Neuron (in vitro differentiated cells): ENCODE measurements around the gene AP2M1.

Experiments
- H2AFZ ChIP-seq: one replicate; pipeline ENCODE4 v1.6.1; 2013; ENCODE audit warnings: low read depth, mild to moderate bottlenecking, inconsistent platforms, low read length, moderate library complexity
- H3K27me3 ChIP-seq: one replicate; pipeline ENCODE4 v1.6.1; 2013; ENCODE audit warnings: low read length; ENCODE audit not compliant: insufficient read depth
- H3K36me3 ChIP-seq: one replicate; pipeline ENCODE4 v1.6.1; 2013; ENCODE audit warnings: low read length; ENCODE audit not compliant: insufficient read depth
- H3K4me1 ChIP-seq: one replicate; pipeline ENCODE4 v1.6.1; 2013; ENCODE audit warnings: low read length; ENCODE audit not compliant: insufficient read depth
- H3K4me3 ChIP-seq: 2 replicates; pipeline ENCODE4 v1.5.1; 2013; ENCODE audit warnings: mild to moderate bottlenecking, low read length, moderate library complexity
- H3K9me3 ChIP-seq: one replicate; pipeline ENCODE4 v1.6.1; 2013; ENCODE audit warnings: low read length

AP2M1 gene

GRCh38 chr3:184176377-184177330, 2.0 kb downstream of the AP2M1 start:
- H3K27me3 ChIP-seq = no peaks in the 10 kb centered on the region
- H3K9me3 ChIP-seq = no peaks in the 10 kb centered on the region
- peaks cover 48% of the 10 kb centered on the region for H3K36me3 ChIP-seq
- H3K4me1 ChIP-seq = peaks cover 26% of the 10 kb centered on the region
- H3K4me3 ChIP-seq = peak overlapping the region; percentile 89
- no peak overlapping the region for H2AFZ ChIP-seq

GRCh38 chr3:184177331-184177731, 2.7 kb downstream of the AP2M1 start:
- Histone ChIP-seq H2AFZ (no peak overlapping the region), H3K4me3 (no peak overlapping the region), H3K4me1 (peaks cover 26% of the 10 kb centered on the region), H3K9me3 (no peaks in the 10 kb centered on the region), H3K36me3 (peaks cover 50% of the 10 kb centered on the region), H3K27me3 (no peaks in the 10 kb centered on the region)

- Histone ChIP-seq H3K9me3 (no peaks in the 10 kb centered on the region), H3K4me3 (no peak overlapping the region), H3K4me1 (peaks cover 26% of the 10 kb centered on the region), H3K36me3 (peaks cover 55% of the 10 kb centered on the region), H3K27me3 (no peaks in the 10 kb centered on the region), H2AFZ (no peak overlapping the region)
Measured at GRCh38 chr3:184177767-184178306, 3.2 kb downstream of the AP2M1 start.

GRCh38 chr3:184178521-184179138, 4.0 kb downstream of the AP2M1 start:
- Histone ChIP-seq H3K9me3 (no peaks in the 10 kb centered on the region), H3K27me3 (no peaks in the 10 kb centered on the region), H3K4me1 (peaks cover 26% of the 10 kb centered on the region), H2AFZ (no peak overlapping the region), H3K36me3 (peaks cover 62% of the 10 kb centered on the region), H3K4me3 (no peak overlapping the region)

GRCh38 chr3:184180165-184180564, 5.5 kb downstream of the AP2M1 start:
- peaks cover 68% of the 10 kb centered on the region for H3K36me3 ChIP-seq
- H2AFZ ChIP-seq = no peak overlapping the region

GRCh38 chr3:184181596-184181995, 6.9 kb downstream of the AP2M1 start:
- no peak overlapping the region for H3K4me3 ChIP-seq
- H3K27me3 ChIP-seq = no peaks in the 10 kb centered on the region
- H3K4me1 ChIP-seq = peaks cover 21% of the 10 kb centered on the region
- H2AFZ ChIP-seq = no peak overlapping the region
- no peaks in the 10 kb centered on the region for H3K9me3 ChIP-seq
- H3K36me3 ChIP-seq = peaks cover 68% of the 10 kb centered on the region

More at GRCh38 chr3:184180165-184180564, 5.5 kb downstream of the AP2M1 start:
- Histone ChIP-seq H3K27me3 (no peaks in the 10 kb centered on the region), H3K4me3 (no peak overlapping the region), H3K4me1 (peaks cover 27% of the 10 kb centered on the region), H3K9me3 (no peaks in the 10 kb centered on the region)

- Histone ChIP-seq H2AFZ (no peak overlapping the region), H3K4me1 (peaks cover 19% of the 10 kb centered on the region), H3K9me3 (no peaks in the 10 kb centered on the region), H3K36me3 (peaks cover 66% of the 10 kb centered on the region), H3K4me3 (no peak overlapping the region), H3K27me3 (no peaks in the 10 kb centered on the region)
Measured at GRCh38 chr3:184183679-184184078, 9.0 kb downstream of the AP2M1 start.

- H3K36me3 ChIP-seq = peaks cover 66% of the 10 kb centered on the region
- peak overlapping the region; percentile 39 for H2AFZ ChIP-seq
- H3K4me3 ChIP-seq = peak overlapping the region; percentile 56
- no peaks in the 10 kb centered on the region for H3K9me3 ChIP-seq
- H3K4me1 ChIP-seq = peaks cover 19% of the 10 kb centered on the region
- no peaks in the 10 kb centered on the region for H3K27me3 ChIP-seq
Measured at GRCh38 chr3:184184546-184185230, 10.0 kb downstream of the AP2M1 start.

GRCh38 chr3:184185461-184186183, 11.0 kb downstream of the AP2M1 start:
- Histone ChIP-seq H3K27me3 (no peaks in the 10 kb centered on the region), H2AFZ (peak overlapping the region; percentile 39), H3K9me3 (no peaks in the 10 kb centered on the region), H3K4me1 (peaks cover 19% of the 10 kb centered on the region), H3K4me3 (peak overlapping the region; percentile 78), H3K36me3 (peaks cover 65% of the 10 kb centered on the region)

GRCh38 chr3:184186184-184186901, 11.7 kb downstream of the AP2M1 start, which contains the start of gene ABCF3:
Gene ABCF3 (plus strand): TSS chr3:184186199. CDS start chr3:184186208, 9 bp downstream.
- H2AFZ ChIP-seq = peak within 1 kb of the TSS; percentile 39
- H3K9me3 ChIP-seq = no peaks in the 10 kb centered on the region
- peak within 1 kb of the TSS; percentile 78 for H3K4me3 ChIP-seq
- no peaks in the 10 kb centered on the region for H3K27me3 ChIP-seq
- H3K36me3 ChIP-seq = peaks cover 65% of the 10 kb centered on the region
- peaks cover 19% of the 10 kb centered on the region for H3K4me1 ChIP-seq

- H3K9me3 ChIP-seq = no peaks in the 10 kb centered on the region
- no peaks in the 10 kb centered on the region for H3K27me3 ChIP-seq
- H3K4me1 ChIP-seq = peaks cover 19% of the 10 kb centered on the region
- H2AFZ ChIP-seq = no peak overlapping the region
- peak overlapping the region; percentile 78 for H3K4me3 ChIP-seq
- peaks cover 62% of the 10 kb centered on the region for H3K36me3 ChIP-seq
Measured at GRCh38 chr3:184186902-184187207, 12.2 kb downstream of the AP2M1 start.

- Histone ChIP-seq H3K9me3 (no peaks in the 10 kb centered on the region), H3K4me3 (no peak overlapping the region), H3K4me1 (peaks cover 19% of the 10 kb centered on the region), H3K36me3 (peaks cover 62% of the 10 kb centered on the region), H3K27me3 (no peaks in the 10 kb centered on the region), H2AFZ (no peak overlapping the region)
Measured at GRCh38 chr3:184188080-184188479, 13.4 kb downstream of the AP2M1 start.
